22Rv1 (cell line): ENCODE measurements around the gene TIMM22.

Source experiments
- H3K27ac ChIP-seq: fragments of 450-650 bp; 2 replicates; pipeline ENCODE4 v1.5.1; 2017
- ZFX ChIP-seq: fragments of 450-650 bp; IDR thresholded peaks from 2 replicates; pipeline ENCODE4 v1.6.1; 2017; ENCODE audit warnings: antibody characterized with exemption, borderline replicate concordance
- TF ChIP-seq, protein P1 (sequence below): fragments of 450-650 bp; IDR thresholded peaks from 2 replicates; pipeline ENCODE4 v1.5.1; 2017; ENCODE audit warnings: mild to moderate bottlenecking

The TIMM22 gene

DNA sequence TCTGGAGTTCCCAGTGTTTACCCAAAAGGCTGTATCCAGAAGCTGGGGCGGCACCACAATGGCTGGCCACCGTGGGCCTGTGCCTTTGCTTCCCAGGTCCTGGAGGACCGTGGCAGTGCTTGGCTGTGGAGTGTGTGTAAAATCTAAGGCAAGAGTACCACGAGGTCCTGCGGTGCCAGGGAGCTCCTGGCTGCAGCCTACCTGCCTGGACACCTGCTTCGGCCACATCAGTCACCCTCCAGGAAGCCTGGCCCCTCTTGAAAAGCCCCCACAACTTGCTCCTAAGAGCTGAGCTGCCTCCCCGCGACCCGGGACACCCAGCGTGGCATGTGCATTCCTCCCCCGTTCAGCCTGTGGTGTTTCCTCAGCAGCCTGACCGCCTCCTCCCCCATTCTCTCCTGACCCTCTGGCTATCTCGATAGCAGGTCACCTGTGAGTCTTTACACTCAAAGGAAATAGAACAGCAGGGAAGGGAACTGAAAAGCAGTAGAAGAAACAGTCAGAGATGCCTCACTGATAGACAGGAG lies 7.9 kb downstream of the TIMM22 start:
- TF ChIP-seq ZFX = no peak
- TF ChIP-seq, protein P1, sequence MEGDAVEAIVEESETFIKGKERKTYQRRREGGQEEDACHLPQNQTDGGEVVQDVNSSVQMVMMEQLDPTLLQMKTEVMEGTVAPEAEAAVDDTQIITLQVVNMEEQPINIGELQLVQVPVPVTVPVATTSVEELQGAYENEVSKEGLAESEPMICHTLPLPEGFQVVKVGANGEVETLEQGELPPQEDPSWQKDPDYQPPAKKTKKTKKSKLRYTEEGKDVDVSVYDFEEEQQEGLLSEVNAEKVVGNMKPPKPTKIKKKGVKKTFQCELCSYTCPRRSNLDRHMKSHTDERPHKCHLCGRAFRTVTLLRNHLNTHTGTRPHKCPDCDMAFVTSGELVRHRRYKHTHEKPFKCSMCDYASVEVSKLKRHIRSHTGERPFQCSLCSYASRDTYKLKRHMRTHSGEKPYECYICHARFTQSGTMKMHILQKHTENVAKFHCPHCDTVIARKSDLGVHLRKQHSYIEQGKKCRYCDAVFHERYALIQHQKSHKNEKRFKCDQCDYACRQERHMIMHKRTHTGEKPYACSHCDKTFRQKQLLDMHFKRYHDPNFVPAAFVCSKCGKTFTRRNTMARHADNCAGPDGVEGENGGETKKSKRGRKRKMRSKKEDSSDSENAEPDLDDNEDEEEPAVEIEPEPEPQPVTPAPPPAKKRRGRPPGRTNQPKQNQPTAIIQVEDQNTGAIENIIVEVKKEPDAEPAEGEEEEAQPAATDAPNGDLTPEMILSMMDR = no peak
- no peak overlapping the region for H3K27ac ChIP-seq

DNA sequence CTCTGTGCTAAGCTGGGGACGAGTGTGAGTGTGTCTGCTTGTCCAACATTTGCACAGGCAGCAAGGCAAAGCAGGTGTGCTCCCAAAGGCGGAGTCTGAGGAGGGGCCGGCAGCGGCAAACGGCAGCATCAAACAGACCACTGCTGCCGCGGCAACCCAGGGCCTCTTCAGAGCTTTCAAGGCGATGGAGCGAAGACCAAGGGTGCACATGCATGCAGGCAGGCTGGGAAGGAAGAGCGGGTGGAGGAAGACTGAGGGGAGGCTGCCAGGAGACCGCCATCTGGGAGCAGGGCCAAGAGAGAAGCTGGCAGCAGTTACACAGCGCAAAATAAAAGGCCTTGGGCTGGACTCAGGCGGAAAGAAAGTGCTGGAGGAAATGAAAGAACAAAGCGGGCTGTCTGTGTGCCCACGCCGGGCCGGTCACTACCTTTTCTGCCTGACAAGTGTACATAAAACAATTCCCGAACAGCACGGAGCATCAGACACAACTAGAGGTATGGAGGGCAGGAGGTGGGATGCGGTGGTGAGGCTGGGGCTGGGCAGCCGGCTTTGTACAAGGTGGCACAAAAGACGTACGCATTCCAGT lies 8.5 kb downstream of the TIMM22 start:
- no peak overlapping the region for H3K27ac ChIP-seq
- TF ChIP-seq, protein P1 = no peak
- TF ChIP-seq ZFX = no peak

DNA sequence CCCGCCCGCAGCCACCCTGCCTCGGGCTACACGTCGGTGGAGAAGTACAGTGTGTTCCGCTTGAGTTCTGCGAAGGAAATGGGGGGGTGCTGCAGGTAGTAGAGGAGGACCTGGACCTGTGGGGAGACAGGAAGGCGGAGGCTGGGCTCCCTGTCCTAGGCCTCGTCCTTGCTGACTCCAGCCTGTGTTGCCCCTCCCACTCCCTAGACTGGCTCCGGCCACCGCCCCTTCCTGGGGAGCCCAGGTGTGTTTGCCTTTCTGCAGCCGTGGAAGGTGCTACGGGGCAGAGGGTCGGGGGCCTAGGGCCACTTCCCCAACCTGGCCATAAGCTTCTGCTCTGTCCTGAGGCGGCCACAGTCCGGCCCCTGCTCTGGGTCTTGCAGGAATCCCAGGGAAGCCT lies 9.1 kb downstream of the TIMM22 start:
- TF ChIP-seq ZFX = no peak
- TF ChIP-seq, protein P1 = no peak
- no peak overlapping the region for H3K27ac ChIP-seq

DNA sequence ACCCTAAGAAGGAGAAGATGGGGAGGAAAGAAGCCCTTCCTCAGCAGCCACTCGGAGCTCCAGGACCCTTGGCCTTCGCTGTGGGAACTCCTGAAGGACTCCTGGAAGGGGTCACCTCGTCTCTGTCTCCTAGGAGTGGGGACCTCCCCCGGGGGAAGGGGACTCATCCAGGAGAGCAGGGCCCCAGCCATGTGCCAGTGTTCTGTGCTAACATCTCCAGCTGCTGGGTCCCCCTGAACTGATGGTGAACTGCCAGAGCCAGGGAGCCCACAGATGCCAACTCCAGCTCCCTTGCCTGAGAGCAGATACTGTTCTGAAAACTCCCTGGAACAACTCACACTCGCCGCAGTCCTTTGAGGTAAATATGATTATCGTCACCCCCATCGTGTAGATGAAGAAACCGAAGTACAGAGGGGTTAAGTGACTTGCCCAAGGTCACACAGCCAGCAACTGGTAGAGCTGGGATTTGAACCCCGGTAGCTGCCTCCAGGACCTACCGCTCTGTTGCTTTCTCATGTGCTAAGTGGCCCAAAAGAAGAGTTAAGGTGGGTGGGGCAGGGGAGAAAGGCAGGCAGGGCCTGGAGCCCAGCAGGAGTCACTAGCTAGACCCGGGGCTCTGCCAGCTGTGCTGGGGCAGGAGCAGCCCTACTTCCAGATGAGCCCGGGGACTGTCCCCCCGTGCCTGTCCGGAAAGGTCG lies 10.5 kb downstream of the TIMM22 start:
- TF ChIP-seq, protein P1 = no peak
- no peak for TF ChIP-seq ZFX
- no peak overlapping the region for H3K27ac ChIP-seq

DNA sequence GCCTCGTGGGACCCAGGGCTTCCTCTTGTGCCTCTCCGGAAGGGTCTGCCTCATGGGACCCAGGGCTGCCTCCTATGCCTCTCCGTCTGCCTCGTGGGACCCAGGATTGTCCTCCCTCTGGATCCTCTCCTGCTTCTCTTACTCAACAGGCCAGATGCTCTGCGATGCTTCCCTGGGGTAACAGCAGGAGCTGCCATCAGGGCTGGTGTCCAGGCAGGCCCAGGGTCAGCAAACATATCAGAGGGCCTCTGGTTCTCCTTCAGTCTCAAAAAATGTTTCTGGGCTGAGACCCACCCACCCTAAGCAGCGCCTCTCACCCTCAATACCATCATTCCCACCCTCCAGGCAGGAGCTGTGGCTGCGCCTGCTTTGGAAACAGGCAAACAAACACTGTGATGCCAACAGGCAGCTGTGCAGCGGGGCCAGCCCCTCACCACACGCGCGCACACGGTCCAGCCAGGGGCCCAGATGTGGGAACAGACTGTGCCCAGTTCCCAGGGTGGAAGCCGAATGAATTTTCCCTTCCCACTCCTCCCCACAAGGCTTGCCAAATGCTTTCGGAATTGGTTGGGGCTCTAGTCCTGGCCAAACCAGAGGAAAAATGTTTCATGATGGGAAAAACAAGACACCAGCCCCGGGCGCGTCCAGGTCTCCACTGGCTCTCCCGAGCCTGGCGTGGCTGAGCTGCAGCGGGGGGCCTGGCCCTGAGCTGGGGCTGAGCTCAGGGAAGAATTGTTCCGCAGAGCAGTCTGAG lies 11.3 kb downstream of the TIMM22 start:
- TF ChIP-seq ZFX = no peak
- TF ChIP-seq, protein P1 = no peak
- no peak overlapping the region for H3K27ac ChIP-seq

DNA sequence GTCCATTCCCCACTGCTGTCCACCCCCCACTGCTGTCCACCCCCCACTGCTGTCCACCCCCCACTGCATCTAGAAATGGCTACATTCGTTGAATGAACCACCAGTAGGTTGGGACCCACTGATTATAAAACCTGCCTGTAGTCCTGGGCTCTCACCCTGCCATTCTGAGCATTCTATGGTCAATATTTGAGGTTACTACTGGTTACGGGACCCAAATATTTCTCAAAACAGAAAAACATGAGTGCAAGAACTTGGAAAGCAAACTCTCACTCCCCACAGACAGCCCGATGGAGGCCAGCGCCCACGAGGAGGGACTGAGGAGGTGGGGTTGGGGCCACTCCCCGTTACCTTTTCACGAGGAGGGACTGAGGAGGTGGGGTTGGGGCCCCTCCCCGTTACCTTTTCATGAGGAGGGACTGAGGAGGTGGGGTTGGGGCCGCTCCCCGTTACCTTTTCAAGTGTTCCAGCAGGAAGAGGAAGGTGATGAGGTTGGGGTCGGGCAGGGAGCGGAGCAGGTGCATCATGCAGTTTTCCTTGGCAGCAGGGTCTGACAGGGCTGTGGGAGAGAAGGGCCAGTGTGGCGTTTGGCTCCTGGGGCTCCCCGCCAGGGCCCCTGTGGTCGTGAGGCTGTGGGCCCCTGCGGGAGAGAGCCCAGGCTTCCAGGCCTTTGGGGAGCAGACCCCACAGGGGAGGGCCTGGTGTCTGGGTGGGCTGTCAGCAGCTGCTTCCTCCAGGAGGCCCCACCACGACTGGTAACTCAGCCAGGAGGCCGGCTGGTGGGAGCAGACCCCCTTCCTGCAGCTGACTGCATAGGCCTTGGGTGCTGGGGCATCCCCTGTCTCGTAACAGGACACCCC lies 12.5 kb downstream of the TIMM22 start:
- H3K27ac ChIP-seq = no peak overlapping the region

More for the DNA sequence above, 12.5 kb downstream of the TIMM22 start:
- TF ChIP-seq, protein P1 = no peak
- no peak for TF ChIP-seq ZFX
